Activated CD4-positive, alpha-beta T cell treated with anti-CD3 and anti-CD28 coated beads for 48 hours (primary cell): ENCODE results near the gene HLCS.

Experiments
- DNase-seq: peaks from one replicate; pipeline ENCODE4 v3.0.0-alpha.2; 2020

HLCS gene

GRCh38 chr21:36985751-36986594 lies 19.5 kb upstream of the HLCS start:
- no peak for DNase-seq

- no peak for DNase-seq
Measured at GRCh38 chr21:36981977-36982700, 15.7 kb upstream of the HLCS start.

- DNase-seq: no peak
Measured at GRCh38 chr21:36981049-36981391, 14.6 kb upstream of the HLCS start.

- peak; percentile 22 for DNase-seq
Measured at GRCh38 chr21:36980280-36981048, 14.0 kb upstream of the HLCS start.

- DNase-seq: peak; percentile 55
Measured at GRCh38 chr21:36976882-36977651, 10.6 kb upstream of the HLCS start.

GRCh38 chr21:36976228-36976861 lies 9.9 kb upstream of the HLCS start:
- no peak for DNase-seq

- DNase-seq: no peak
Measured at GRCh38 chr21:36974851-36975192, 8.4 kb upstream of the HLCS start.

GRCh38 chr21:36973986-36974850 lies 7.7 kb upstream of the HLCS start:
- no peak for DNase-seq

GRCh38 chr21:36968976-36969375 lies 2.5 kb upstream of the HLCS start:
- DNase-seq: no peak

- no peak for DNase-seq
Measured at GRCh38 chr21:36968414-36968813, 1.9 kb upstream of the HLCS start.

- DNase-seq: no peak
Measured at GRCh38 chr21:36966821-36967768, 626 bp upstream of the HLCS start.

- peak; percentile 19 for DNase-seq
Measured at GRCh38 chr21:36965720-36966065, 776 bp downstream of the HLCS start.

- no peak for DNase-seq
Measured at GRCh38 chr21:36964827-36965719, 1.4 kb downstream of the HLCS start.

GRCh38 chr21:36964398-36964797 lies 2.1 kb downstream of the HLCS start:
- no peak for DNase-seq

GRCh38 chr21:36962098-36962780 lies 4.2 kb downstream of the HLCS start:
- no peak for DNase-seq

GRCh38 chr21:36960676-36961284 lies 5.7 kb downstream of the HLCS start:
- no peak for DNase-seq

GRCh38 chr21:36959020-36959835 lies 7.2 kb downstream of the HLCS start:
- peak; percentile 15 for DNase-seq
